KMS-11 (cell line): ENCODE data around the gene SYK.

Source experiments
- H2AFZ ChIP-seq: fragments of 200-600 bp; sonication (generic); 2 replicates; pipeline ENCODE4 v1.6.1; 2016; ENCODE audit warnings: antibody characterized with exemption, mixed run types, low read depth
- H3K27ac ChIP-seq: fragments of 200-600 bp; sonication (generic); 2 replicates; pipeline ENCODE4 v1.6.1; 2016; ENCODE audit warnings: mild to moderate bottlenecking, mixed run types
- H3K27me3 ChIP-seq: fragments of 200-600 bp; sonication (generic); 2 replicates; pipeline ENCODE4 v1.6.1; 2017; ENCODE audit warnings: mild to moderate bottlenecking, low read depth, mixed run types, moderate library complexity; ENCODE audit not compliant: insufficient read depth
- H3K36me3 ChIP-seq: fragments of 200-600 bp; sonication (generic); 2 replicates; pipeline ENCODE4 v1.6.1; 2017; ENCODE audit warnings: mild to moderate bottlenecking, mixed run types; ENCODE audit not compliant: insufficient read depth
- H3K4me1 ChIP-seq: fragments of 200-600 bp; sonication (generic); 2 replicates; pipeline ENCODE4 v1.6.1; 2016; ENCODE audit warnings: mild to moderate bottlenecking, low read depth, mixed run types; ENCODE audit not compliant: poor library complexity, severe bottlenecking
- H3K4me2 ChIP-seq: fragments of 200-600 bp; sonication (generic); 2 replicates; pipeline ENCODE4 v1.7.0; 2016; ENCODE audit warnings: mild to moderate bottlenecking, mixed run types
- H3K4me3 ChIP-seq: fragments of 200-600 bp; sonication (generic); IDR thresholded peaks from 2 replicates; pipeline ENCODE4 v1.6.1; 2017; ENCODE audit warnings: low read depth, low read length, mixed read lengths; ENCODE audit not compliant: insufficient read depth
- H3K79me2 ChIP-seq: fragments of 200-600 bp; sonication (generic); 2 replicates; pipeline ENCODE4 v1.6.1; 2016; ENCODE audit warnings: low read depth, mixed run types; ENCODE audit not compliant: insufficient read depth
- H3K9ac ChIP-seq: fragments of 200-600 bp; sonication (generic); 2 replicates; pipeline ENCODE4 v1.6.1; 2016; ENCODE audit warnings: mild to moderate bottlenecking, mixed run types
- H4K20me1 ChIP-seq: fragments of 200-600 bp; sonication (generic); 2 replicates; pipeline ENCODE4 v1.6.1; 2016; ENCODE audit warnings: mild to moderate bottlenecking, mixed run types; ENCODE audit not compliant: insufficient read depth
- TF ChIP-seq, protein P1 (sequence below): fragments of 200-600 bp; sonication (generic); conservative IDR thresholded peaks from 2 replicates; pipeline ENCODE4 v1.6.1; 2017; ENCODE audit warnings: low read depth, mild to moderate bottlenecking, antibody characterized with exemption, low read length, moderate library complexity, mixed read lengths

The SYK gene

DNA sequence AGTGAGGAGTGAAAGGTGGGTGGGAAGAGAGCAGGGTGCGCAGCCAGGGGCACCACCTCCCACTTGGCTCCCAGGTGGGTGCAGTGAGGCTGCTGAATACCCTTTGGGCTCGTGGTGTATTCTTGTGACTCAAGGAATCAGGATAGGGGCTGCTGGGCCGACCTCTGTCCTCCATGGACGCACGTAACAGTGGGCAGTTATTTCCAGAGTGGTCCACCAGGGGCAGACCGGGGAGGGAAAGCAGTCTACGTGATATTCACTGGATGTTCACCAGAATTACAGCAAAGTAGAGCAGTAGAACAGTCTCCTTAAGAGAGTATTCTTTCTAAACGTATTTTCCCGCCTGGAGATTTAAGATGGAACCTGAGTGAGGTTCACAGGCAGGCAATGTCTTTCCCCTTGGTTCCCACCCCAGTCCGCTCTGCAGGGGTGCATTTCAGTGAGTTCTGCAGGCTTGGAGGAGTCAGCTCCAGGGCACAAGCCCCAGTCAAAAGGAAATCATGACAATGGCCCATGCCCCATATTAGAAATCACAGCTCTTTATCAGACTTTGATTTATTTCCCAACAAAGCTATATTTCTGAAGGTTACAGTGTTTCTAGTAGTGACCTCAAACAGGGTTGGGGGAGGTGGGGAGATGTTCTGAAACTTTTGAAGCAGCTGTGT lies 88.7 kb downstream of the SYK start:
- Histone ChIP-seq H3K4me2 (no peak overlapping the region), H3K36me3 (no peaks in the 10 kb centered on the region)

DNA sequence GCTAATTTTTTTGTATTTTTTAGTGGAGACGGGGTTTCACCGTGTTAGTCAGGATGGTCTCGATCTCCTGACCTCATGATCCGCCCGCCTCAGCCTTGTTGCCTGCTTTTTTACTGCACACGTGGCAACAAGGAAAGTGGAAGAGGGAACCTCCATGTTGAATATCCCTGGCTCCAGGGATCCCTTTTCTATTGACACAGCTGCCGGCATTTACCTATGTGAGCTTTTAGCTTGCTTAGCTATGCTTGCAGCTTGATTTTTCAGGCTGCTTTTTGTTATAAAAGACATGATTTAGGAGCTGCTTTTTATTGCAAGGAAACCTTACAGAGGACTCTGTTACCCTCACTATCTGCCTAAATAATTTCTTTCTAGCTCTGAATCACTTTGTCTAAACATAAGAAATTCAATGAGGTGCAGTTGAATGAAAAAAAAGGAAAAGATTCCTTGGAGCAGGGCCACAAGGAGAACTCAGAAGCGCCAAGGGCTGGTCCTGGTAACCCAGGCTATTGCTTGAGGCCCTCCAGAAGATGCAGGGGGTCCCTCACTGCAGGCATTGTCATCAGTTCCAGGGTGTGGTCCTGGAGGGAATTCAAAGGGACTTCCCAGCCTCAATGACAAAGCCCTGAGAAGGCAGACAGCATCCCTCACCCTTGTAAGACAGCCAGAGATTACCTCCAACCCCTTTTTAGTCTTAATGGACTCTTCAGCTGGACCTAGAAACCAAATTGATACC lies 89.9 kb downstream of the SYK start:
- Histone ChIP-seq H3K9ac (no peak overlapping the region), H3K79me2 (no peaks in the 10 kb centered on the region), H3K27ac (no peak overlapping the region), H3K36me3 (no peaks in the 10 kb centered on the region), H3K4me1 (no peaks in the 10 kb centered on the region), H3K4me2 (no peak overlapping the region), H4K20me1 (no peaks in the 10 kb centered on the region), H3K4me3 (no peak overlapping the region), H2AFZ (no peak overlapping the region), H3K27me3 (no peaks in the 10 kb centered on the region)
- TF ChIP-seq, protein P1, sequence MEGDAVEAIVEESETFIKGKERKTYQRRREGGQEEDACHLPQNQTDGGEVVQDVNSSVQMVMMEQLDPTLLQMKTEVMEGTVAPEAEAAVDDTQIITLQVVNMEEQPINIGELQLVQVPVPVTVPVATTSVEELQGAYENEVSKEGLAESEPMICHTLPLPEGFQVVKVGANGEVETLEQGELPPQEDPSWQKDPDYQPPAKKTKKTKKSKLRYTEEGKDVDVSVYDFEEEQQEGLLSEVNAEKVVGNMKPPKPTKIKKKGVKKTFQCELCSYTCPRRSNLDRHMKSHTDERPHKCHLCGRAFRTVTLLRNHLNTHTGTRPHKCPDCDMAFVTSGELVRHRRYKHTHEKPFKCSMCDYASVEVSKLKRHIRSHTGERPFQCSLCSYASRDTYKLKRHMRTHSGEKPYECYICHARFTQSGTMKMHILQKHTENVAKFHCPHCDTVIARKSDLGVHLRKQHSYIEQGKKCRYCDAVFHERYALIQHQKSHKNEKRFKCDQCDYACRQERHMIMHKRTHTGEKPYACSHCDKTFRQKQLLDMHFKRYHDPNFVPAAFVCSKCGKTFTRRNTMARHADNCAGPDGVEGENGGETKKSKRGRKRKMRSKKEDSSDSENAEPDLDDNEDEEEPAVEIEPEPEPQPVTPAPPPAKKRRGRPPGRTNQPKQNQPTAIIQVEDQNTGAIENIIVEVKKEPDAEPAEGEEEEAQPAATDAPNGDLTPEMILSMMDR: no peak

More for the DNA sequence above, 88.7 kb downstream of the SYK start:
- Histone ChIP-seq H4K20me1 (no peaks in the 10 kb centered on the region), H3K27me3 (no peaks in the 10 kb centered on the region), H3K27ac (no peak overlapping the region), H3K9ac (no peak overlapping the region), H2AFZ (no peak overlapping the region), H3K4me3 (no peak overlapping the region), H3K4me1 (no peaks in the 10 kb centered on the region), H3K79me2 (no peaks in the 10 kb centered on the region)
- TF ChIP-seq, protein P1: no peak

DNA sequence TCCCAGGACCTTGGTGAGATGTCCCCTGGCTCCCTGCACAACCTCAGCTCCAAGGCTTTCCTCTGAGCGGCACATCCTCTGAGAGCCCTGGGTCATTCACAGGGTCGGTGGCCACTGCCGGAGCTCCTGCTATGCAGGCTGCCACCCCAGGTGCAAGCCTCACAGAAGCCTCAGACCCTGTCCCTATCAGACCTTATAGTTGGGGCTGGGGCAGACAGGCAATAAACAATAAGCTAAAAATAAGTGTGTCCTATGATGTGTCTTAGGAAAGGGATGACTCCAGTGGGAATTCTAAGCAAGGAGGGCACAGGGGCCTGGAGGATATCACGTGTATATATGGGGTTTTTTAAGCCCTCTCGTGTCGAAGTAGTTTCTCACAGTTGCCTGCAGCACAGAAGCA lies 91.3 kb downstream of the SYK start:
- Histone ChIP-seq H2AFZ (no peak overlapping the region), H3K4me1 (no peaks in the 10 kb centered on the region), H3K9ac (no peak overlapping the region), H3K4me3 (no peak overlapping the region), H3K27ac (no peak overlapping the region), H3K27me3 (no peaks in the 10 kb centered on the region), H3K79me2 (no peaks in the 10 kb centered on the region), H3K36me3 (no peaks in the 10 kb centered on the region), H3K4me2 (no peak overlapping the region), H4K20me1 (no peaks in the 10 kb centered on the region)
- TF ChIP-seq, protein P1: no peak

DNA sequence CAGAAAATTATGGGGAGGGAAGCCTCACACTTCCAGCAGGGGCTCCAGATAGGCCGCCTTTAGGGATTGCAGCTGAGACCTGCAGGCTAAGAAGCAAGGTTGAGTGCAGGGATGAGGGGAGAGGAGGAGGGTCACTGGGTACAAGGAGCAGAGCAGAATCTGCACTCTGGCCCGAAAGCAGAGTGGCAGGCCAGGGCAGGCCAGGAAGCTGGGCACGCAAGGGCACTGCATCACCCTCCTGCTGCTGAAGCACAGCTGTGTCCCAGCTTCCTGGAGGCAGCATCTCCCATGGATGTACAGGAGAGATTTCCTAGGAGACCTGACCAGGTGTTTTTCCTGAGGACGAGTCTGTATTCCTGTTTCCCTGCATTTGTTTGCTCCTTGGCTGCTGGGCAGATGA lies 92.1 kb downstream of the SYK start:
- Histone ChIP-seq H3K79me2 (no peaks in the 10 kb centered on the region), H3K9ac (no peak overlapping the region), H3K27me3 (no peaks in the 10 kb centered on the region), H4K20me1 (no peaks in the 10 kb centered on the region), H3K4me1 (no peaks in the 10 kb centered on the region), H3K27ac (no peak overlapping the region), H3K4me2 (no peak overlapping the region), H3K4me3 (no peak overlapping the region), H3K36me3 (no peaks in the 10 kb centered on the region), H2AFZ (no peak overlapping the region)
- TF ChIP-seq, protein P1: no peak
